ENCODE data around the gene TENT5C.
A peak's percentile ranks its signal among the peaks of the same experiment; 100 is the strongest.

TENT5C gene

GRCh38 chr1:117657949-117658660 is 52.3 kb downstream of the TENT5C start:
- no peak for TF ChIP-seq SUZ12 (IDR thresholded peaks at IDR 0.05; ENCODE audit: extremely low read depth, insufficient read depth, insufficient read length)
- no peak for TF ChIP-seq YY1 (IDR thresholded peaks at IDR 0.05; ENCODE audit: insufficient read depth, insufficient read length)
- no peak for TF ChIP-seq ZNF274 (IDR thresholded peaks at IDR 0.05; ENCODE audit: low read depth, low read length)
- Histone ChIP-seq H3K4me1 (ENCODE audit: insufficient read depth, insufficient read length) (peaks cover 21% of the 10 kb centered on the region), H3K4me3 (ENCODE audit: insufficient read length, low read depth) (no peak overlapping the region), H3K27me3 (ENCODE audit: insufficient read depth, insufficient read length) (no peaks in the 10 kb centered on the region), H3K9ac (ENCODE audit: insufficient read length, low read depth) (no peak overlapping the region), H3K36me3 (ENCODE audit: insufficient read depth, insufficient read length, low read length) (no peaks in the 10 kb centered on the region), H3K9me3 (ENCODE audit: insufficient read depth, low read length) (peaks cover 12% of the 10 kb centered on the region; the same call in 1 of the 2 replicates)
- no peak for DNase-seq (ENCODE audit: low read depth, low spot score)

- no peak for DNase-seq (ENCODE audit: low read depth, low spot score)
- Histone ChIP-seq H3K27me3 (ENCODE audit: insufficient read depth, insufficient read length) (no peaks in the 10 kb centered on the region), H3K9me3 (ENCODE audit: insufficient read depth, low read length) (peaks cover 16% of the 10 kb centered on the region; the same call in 1 of the 2 replicates), H3K9ac (ENCODE audit: insufficient read length, low read depth) (no peak overlapping the region), H3K4me1 (ENCODE audit: insufficient read depth, insufficient read length) (peaks cover 27% of the 10 kb centered on the region), H3K36me3 (ENCODE audit: insufficient read depth, insufficient read length, low read length) (no peaks in the 10 kb centered on the region), H3K4me3 (ENCODE audit: insufficient read length, low read depth) (no peak overlapping the region)
- TF ChIP-seq ZNF274 (IDR thresholded peaks at IDR 0.05; ENCODE audit: low read depth, low read length) (no peak), SUZ12 (IDR thresholded peaks at IDR 0.05; ENCODE audit: extremely low read depth, insufficient read depth, insufficient read length) (no peak), YY1 (IDR thresholded peaks at IDR 0.05; ENCODE audit: insufficient read depth, insufficient read length) (no peak)
Measured at GRCh38 chr1:117658676-117659075, 52.8 kb downstream of the TENT5C start.

GRCh38 chr1:117659550-117660270 is 53.9 kb downstream of the TENT5C start:
- H3K4me1 ChIP-seq (ENCODE audit: insufficient read depth, insufficient read length), result peaks cover 24% of the 10 kb centered on the region
- no peak overlapping the region for H3K9ac ChIP-seq (ENCODE audit: insufficient read length, low read depth)

GRCh38 chr1:117660271-117660965 is 54.6 kb downstream of the TENT5C start:
- peaks cover 24% of the 10 kb centered on the region; the same call in 1 of the 2 replicates for H3K9me3 ChIP-seq (ENCODE audit: insufficient read depth, low read length)
- H3K36me3 ChIP-seq (ENCODE audit: insufficient read depth, insufficient read length, low read length), result no peaks in the 10 kb centered on the region
- no peaks in the 10 kb centered on the region for H3K27me3 ChIP-seq (ENCODE audit: insufficient read depth, insufficient read length)
- no peak overlapping the region for H3K4me3 ChIP-seq (ENCODE audit: insufficient read length, low read depth)
- TF ChIP-seq ZNF274 (IDR thresholded peaks at IDR 0.05; ENCODE audit: low read depth, low read length) (no peak), SUZ12 (IDR thresholded peaks at IDR 0.05; ENCODE audit: extremely low read depth, insufficient read depth, insufficient read length) (no peak), YY1 (IDR thresholded peaks at IDR 0.05; ENCODE audit: insufficient read depth, insufficient read length) (no peak)
- H3K4me1 ChIP-seq (ENCODE audit: insufficient read depth, insufficient read length), result peaks cover 21% of the 10 kb centered on the region
- no peak for DNase-seq (ENCODE audit: low read depth, low spot score)
- H3K9ac ChIP-seq (ENCODE audit: insufficient read length, low read depth), result no peak overlapping the region

More at GRCh38 chr1:117659550-117660270, 53.9 kb downstream of the TENT5C start:
- H3K4me3 ChIP-seq (ENCODE audit: insufficient read length, low read depth), result no peak overlapping the region
- DNase-seq (ENCODE audit: low read depth, low spot score), result no peak
- TF ChIP-seq ZNF274 (IDR thresholded peaks at IDR 0.05; ENCODE audit: low read depth, low read length), result no peak
- no peak for TF ChIP-seq YY1 (IDR thresholded peaks at IDR 0.05; ENCODE audit: insufficient read depth, insufficient read length)
- no peak for TF ChIP-seq SUZ12 (IDR thresholded peaks at IDR 0.05; ENCODE audit: extremely low read depth, insufficient read depth, insufficient read length)
- no peaks in the 10 kb centered on the region for H3K36me3 ChIP-seq (ENCODE audit: insufficient read depth, insufficient read length, low read length)
- H3K9me3 ChIP-seq (ENCODE audit: insufficient read depth, low read length), result peaks cover 24% of the 10 kb centered on the region; the same call in 1 of the 2 replicates
- no peaks in the 10 kb centered on the region for H3K27me3 ChIP-seq (ENCODE audit: insufficient read depth, insufficient read length)

GRCh38 chr1:117661027-117661426 is 55.2 kb downstream of the TENT5C start:
- H3K27me3 ChIP-seq (ENCODE audit: insufficient read depth, insufficient read length), result no peaks in the 10 kb centered on the region

GRCh38 chr1:117662667-117663066 is 56.8 kb downstream of the TENT5C start:
- H3K36me3 ChIP-seq (ENCODE audit: insufficient read depth, insufficient read length, low read length), result no peaks in the 10 kb centered on the region
- TF ChIP-seq SUZ12 (IDR thresholded peaks at IDR 0.05; ENCODE audit: extremely low read depth, insufficient read depth, insufficient read length), result no peak
- no peak for TF ChIP-seq YY1 (IDR thresholded peaks at IDR 0.05; ENCODE audit: insufficient read depth, insufficient read length)
- TF ChIP-seq ZNF274 (IDR thresholded peaks at IDR 0.05; ENCODE audit: low read depth, low read length), result no peak

More at GRCh38 chr1:117661027-117661426, 55.2 kb downstream of the TENT5C start:
- TF ChIP-seq YY1 (IDR thresholded peaks at IDR 0.05; ENCODE audit: insufficient read depth, insufficient read length) (no peak), SUZ12 (IDR thresholded peaks at IDR 0.05; ENCODE audit: extremely low read depth, insufficient read depth, insufficient read length) (no peak), ZNF274 (IDR thresholded peaks at IDR 0.05; ENCODE audit: low read depth, low read length) (no peak)
- no peak for DNase-seq (ENCODE audit: low read depth, low spot score)
- Histone ChIP-seq H3K36me3 (ENCODE audit: insufficient read depth, insufficient read length, low read length) (no peaks in the 10 kb centered on the region), H3K9me3 (ENCODE audit: insufficient read depth, low read length) (peaks cover 24% of the 10 kb centered on the region; the same call in 1 of the 2 replicates), H3K4me1 (ENCODE audit: insufficient read depth, insufficient read length) (peaks cover 21% of the 10 kb centered on the region), H3K4me3 (ENCODE audit: insufficient read length, low read depth) (no peak overlapping the region), H3K9ac (ENCODE audit: insufficient read length, low read depth) (no peak overlapping the region)

More at GRCh38 chr1:117662667-117663066, 56.8 kb downstream of the TENT5C start:
- peak; percentile 95 for DNase-seq (ENCODE audit: low read depth, low spot score)
- H3K9me3 ChIP-seq (ENCODE audit: insufficient read depth, low read length), result peaks cover 24% of the 10 kb centered on the region; the same call in 1 of the 2 replicates
- no peak overlapping the region for H3K4me3 ChIP-seq (ENCODE audit: insufficient read length, low read depth)
- H3K4me1 ChIP-seq (ENCODE audit: insufficient read depth, insufficient read length), result peaks cover 15% of the 10 kb centered on the region
- H3K9ac ChIP-seq (ENCODE audit: insufficient read length, low read depth), result no peak overlapping the region
- H3K27me3 ChIP-seq (ENCODE audit: insufficient read depth, insufficient read length), result no peaks in the 10 kb centered on the region

All from NT2/D1 (cell line).